A549 (cell line): Measurements from ENCODE around the gene SYNE4.

Experiments used
- MAZ ChIP-seq: fragments of 150-350 bp; IDR thresholded peaks from 2 replicates; pipeline ENCODE4 v1.6.1; 2014; ENCODE audit warnings: antibody characterized with exemption, low read depth, low read length, borderline replicate concordance
- RAD21 ChIP-seq, 2 experiments: fragments of >200 bp in 1 of 2; sonication (Bioruptor Twin) in 1 of 2; formaldehyde crosslinking in 1 of 2; IDR thresholded peaks in 1 of 2; conservative IDR thresholded peaks in 1 of 2; 2 replicates in 1 of 2; 3 replicates in 1 of 2; pipeline ENCODE4 v1.6.1; 2012 to 2018; ENCODE audit warnings: inconsistent platforms in 1 of 2
- SMC3 ChIP-seq: fragments of >200 bp; sonication (Bioruptor Twin); formaldehyde crosslinking; IDR thresholded peaks from 3 replicates; pipeline ENCODE4 v1.6.1; 2018; ENCODE audit warnings: inconsistent platforms
- TF ChIP-seq, protein P1 (sequence below): fragments of >200 bp; sonication (Bioruptor Twin); formaldehyde crosslinking; IDR thresholded peaks from 3 replicates; pipeline ENCODE4 v1.5.1; 2016

GRCh38 chr19:36014012-36014924, 5.7 kb upstream of the SYNE4 start, which contains the start of gene ALKBH6:
- TF ChIP-seq, protein P1, sequence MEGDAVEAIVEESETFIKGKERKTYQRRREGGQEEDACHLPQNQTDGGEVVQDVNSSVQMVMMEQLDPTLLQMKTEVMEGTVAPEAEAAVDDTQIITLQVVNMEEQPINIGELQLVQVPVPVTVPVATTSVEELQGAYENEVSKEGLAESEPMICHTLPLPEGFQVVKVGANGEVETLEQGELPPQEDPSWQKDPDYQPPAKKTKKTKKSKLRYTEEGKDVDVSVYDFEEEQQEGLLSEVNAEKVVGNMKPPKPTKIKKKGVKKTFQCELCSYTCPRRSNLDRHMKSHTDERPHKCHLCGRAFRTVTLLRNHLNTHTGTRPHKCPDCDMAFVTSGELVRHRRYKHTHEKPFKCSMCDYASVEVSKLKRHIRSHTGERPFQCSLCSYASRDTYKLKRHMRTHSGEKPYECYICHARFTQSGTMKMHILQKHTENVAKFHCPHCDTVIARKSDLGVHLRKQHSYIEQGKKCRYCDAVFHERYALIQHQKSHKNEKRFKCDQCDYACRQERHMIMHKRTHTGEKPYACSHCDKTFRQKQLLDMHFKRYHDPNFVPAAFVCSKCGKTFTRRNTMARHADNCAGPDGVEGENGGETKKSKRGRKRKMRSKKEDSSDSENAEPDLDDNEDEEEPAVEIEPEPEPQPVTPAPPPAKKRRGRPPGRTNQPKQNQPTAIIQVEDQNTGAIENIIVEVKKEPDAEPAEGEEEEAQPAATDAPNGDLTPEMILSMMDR, result no peak
- no peak for TF ChIP-seq MAZ
- TF ChIP-seq RAD21 (conservative IDR thresholded peaks at IDR 0.05 in 1 of 2, IDR thresholded peaks at IDR 0.05 in 1 of 2), result 0 out of 5 replicates have a peak, but pooled peaks of 1 of the 2 experiments have one; percentile 23
- no peak for TF ChIP-seq SMC3
